GM18909 (cell line): ENCODE data around the gene AFF1.

Source experiments
- ATAC-seq: cut with Tn5 transposase; IDR thresholded peaks from one replicate; pipeline ENCODE4 v1.9.1; 2021; ENCODE audit warnings: mild to moderate bottlenecking; ENCODE audit not compliant: unreplicated experiment, poor library complexity

The AFF1 gene

GRCh38 chr4:87100168-87100567 is 165.4 kb downstream of the AFF1 start:
- ATAC-seq = no peak

- no peak for ATAC-seq
Observed at GRCh38 chr4:87101543-87102199, 166.9 kb downstream of the AFF1 start.

GRCh38 chr4:87103086-87103485 is 168.3 kb downstream of the AFF1 start:
- no peak for ATAC-seq

GRCh38 chr4:87103691-87104187 is 168.9 kb downstream of the AFF1 start:
- no peak for ATAC-seq

- no peak for ATAC-seq
Observed at GRCh38 chr4:87105101-87105845, 170.5 kb downstream of the AFF1 start.

GRCh38 chr4:87108142-87108546 is 173.3 kb downstream of the AFF1 start:
- ATAC-seq = no peak

GRCh38 chr4:87109121-87109520 is 174.3 kb downstream of the AFF1 start:
- no peak for ATAC-seq

GRCh38 chr4:87109945-87110344 is 175.1 kb downstream of the AFF1 start:
- no peak for ATAC-seq

GRCh38 chr4:87112063-87112462 is 177.3 kb downstream of the AFF1 start:
- ATAC-seq = no peak

GRCh38 chr4:87114245-87115062 is 179.6 kb downstream of the AFF1 start:
- no peak for ATAC-seq

GRCh38 chr4:87116231-87116630 is 181.4 kb downstream of the AFF1 start:
- ATAC-seq = no peak

GRCh38 chr4:87117051-87117731 is 182.4 kb downstream of the AFF1 start:
- no peak for ATAC-seq

GRCh38 chr4:87117732-87118075 is 182.9 kb downstream of the AFF1 start:
- no peak for ATAC-seq

GRCh38 chr4:87118421-87118820 is 183.6 kb downstream of the AFF1 start:
- ATAC-seq = no peak

- ATAC-seq = no peak
Observed at GRCh38 chr4:87118826-87119225, 184.0 kb downstream of the AFF1 start.

GRCh38 chr4:87120010-87120409 is 185.2 kb downstream of the AFF1 start:
- ATAC-seq = no peak

- no peak for ATAC-seq
Observed at GRCh38 chr4:87120411-87121162, 185.8 kb downstream of the AFF1 start.

GRCh38 chr4:87121341-87122065 is 186.7 kb downstream of the AFF1 start:
- no peak for ATAC-seq

- ATAC-seq = no peak
Observed at GRCh38 chr4:87122252-87122651, 187.4 kb downstream of the AFF1 start.
